ENCODE data around the gene DOHH. TPM values are rescaled to one million over a fixed set of nuclear protein-coding genes. Genes with fewer than 3 reads are reported as not detected.

DOHH gene
- total RNA-seq, 1 experiment from 2014 or later: 22.3 TPM

DNA sequence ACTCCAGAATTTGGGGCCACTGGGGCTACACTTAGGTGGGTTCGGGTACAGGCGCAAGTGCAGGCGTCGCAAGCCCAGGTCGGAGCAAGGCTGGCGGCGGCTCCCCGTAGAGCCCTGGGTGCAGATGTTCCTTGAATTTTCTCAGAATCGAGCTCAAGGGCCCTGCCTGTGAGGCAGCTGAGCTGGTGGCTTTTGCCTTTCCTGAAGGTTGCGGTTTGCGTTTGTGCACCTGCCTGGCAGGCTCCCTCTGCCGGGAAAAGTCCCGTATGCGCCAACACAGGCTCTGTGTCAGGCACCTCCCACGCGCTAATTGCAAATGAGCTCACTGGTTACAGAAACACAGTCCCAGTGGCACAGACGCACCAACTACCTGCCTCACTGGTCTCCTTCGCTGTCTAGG lies 5.9 kb downstream of the DOHH start:
- CTCF ChIA-PET: interaction anchor here (0.7 kb wide), 2 partner anchors 66 to 189 kb away, joined by 4 to 6 read pairs; no protein-coding TSS in a partner anchor
- POLR2A ChIA-PET (ENCODE audit: low non-redundant PET): interaction anchor here (0.7 kb wide), 1 partner anchor 544 kb away, joined by 5 read pairs; no protein-coding TSS in a partner anchor
- DNase-seq (ENCODE audit: low spot score): no peak

DNA sequence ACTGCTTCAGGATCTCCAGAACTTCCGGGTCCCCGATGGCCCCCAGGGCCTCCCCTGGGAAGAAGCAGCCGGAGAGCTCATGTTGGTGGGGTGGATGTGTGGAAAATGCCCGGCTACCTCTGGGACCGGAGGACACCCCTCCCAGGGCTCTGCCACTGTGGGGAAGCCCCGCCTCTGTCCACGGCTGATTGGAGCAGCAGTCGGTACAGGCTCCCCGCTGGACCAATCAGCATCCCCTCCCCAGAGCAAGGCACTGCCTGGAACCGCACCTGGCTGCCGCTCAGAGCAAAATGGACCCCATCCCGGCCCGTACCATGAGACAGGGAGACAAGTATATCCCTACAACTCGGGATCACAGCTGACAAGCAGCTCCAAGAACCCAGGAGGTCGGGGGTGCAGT lies 6.4 kb downstream of the DOHH start:
- no peak overlapping the region for H3K27ac ChIP-seq (ENCODE audit: low read depth, low read length, poor library complexity, severe bottlenecking)

More for the DNA sequence above, 5.9 kb downstream of the DOHH start:
- no peak overlapping the region for H3K4me3 ChIP-seq (ENCODE audit: low read depth, low read length, poor library complexity, severe bottlenecking)
- H3K9me3 ChIP-seq (ENCODE audit: low read depth, low read length, poor library complexity, severe bottlenecking): no peaks in the 10 kb centered on the region
- no TSS peak for BruUV-seq (replicated peaks)
- no peaks in the 10 kb centered on the region for H3K4me1 ChIP-seq (ENCODE audit: insufficient read depth, low read length, poor library complexity, severe bottlenecking)
- TF ChIP-seq, protein P1, sequence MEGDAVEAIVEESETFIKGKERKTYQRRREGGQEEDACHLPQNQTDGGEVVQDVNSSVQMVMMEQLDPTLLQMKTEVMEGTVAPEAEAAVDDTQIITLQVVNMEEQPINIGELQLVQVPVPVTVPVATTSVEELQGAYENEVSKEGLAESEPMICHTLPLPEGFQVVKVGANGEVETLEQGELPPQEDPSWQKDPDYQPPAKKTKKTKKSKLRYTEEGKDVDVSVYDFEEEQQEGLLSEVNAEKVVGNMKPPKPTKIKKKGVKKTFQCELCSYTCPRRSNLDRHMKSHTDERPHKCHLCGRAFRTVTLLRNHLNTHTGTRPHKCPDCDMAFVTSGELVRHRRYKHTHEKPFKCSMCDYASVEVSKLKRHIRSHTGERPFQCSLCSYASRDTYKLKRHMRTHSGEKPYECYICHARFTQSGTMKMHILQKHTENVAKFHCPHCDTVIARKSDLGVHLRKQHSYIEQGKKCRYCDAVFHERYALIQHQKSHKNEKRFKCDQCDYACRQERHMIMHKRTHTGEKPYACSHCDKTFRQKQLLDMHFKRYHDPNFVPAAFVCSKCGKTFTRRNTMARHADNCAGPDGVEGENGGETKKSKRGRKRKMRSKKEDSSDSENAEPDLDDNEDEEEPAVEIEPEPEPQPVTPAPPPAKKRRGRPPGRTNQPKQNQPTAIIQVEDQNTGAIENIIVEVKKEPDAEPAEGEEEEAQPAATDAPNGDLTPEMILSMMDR (conservative IDR thresholded peaks at IDR 0.05; ENCODE audit: low read depth, low read length): no peak
- TF ChIP-seq EZH2 (IDR thresholded peaks at IDR 0.05; ENCODE audit: borderline replicate concordance, low read depth, low read length, poor library complexity, severe bottlenecking): no peak
- no peaks in the 10 kb centered on the region for H3K27me3 ChIP-seq (replicated peaks; ENCODE audit: insufficient read depth, low read depth, low read length, poor library complexity)
- no peak overlapping the region for H3K27ac ChIP-seq (ENCODE audit: low read depth, low read length, poor library complexity, severe bottlenecking)
- peaks cover 32% of the 10 kb centered on the region for H3K36me3 ChIP-seq (ENCODE audit: insufficient read depth, low read length, poor library complexity, severe bottlenecking)
- intact Hi-C loops (cut with micrococcal nuclease; ENCODE audit: unreplicated experiment): no loop called here

DNA sequence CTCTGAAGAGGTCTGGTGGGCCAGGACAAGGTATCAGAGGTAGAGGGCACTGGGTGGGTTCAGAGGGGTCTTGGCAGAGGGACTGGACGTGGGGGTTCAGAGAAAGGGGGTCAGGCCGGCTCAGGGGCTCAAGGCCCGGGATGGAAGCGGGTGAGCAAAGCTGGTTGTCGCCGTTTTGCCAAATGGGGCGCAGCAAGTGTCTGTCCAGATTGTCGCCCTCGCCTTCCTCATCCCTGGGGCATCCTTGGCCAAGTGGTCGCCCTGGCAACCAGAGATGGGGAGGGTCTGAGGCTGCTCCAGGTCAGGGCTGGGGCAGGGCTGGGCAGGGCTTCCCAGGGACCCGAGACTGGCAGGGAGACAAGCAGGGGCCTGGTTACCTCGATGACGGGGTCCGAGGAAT lies 6.8 kb downstream of the DOHH start:
- intact Hi-C loops (cut with micrococcal nuclease; ENCODE audit: unreplicated experiment): no loop called here
- Histone ChIP-seq H3K9me3 (ENCODE audit: low read depth, low read length, poor library complexity, severe bottlenecking) (no peaks in the 10 kb centered on the region), H3K36me3 (ENCODE audit: insufficient read depth, low read length, poor library complexity, severe bottlenecking) (peaks cover 32% of the 10 kb centered on the region), H3K27me3 (replicated peaks; ENCODE audit: insufficient read depth, low read depth, low read length, poor library complexity) (no peaks in the 10 kb centered on the region), H3K4me3 (ENCODE audit: low read depth, low read length, poor library complexity, severe bottlenecking) (no peak overlapping the region), H3K4me1 (ENCODE audit: insufficient read depth, low read length, poor library complexity, severe bottlenecking) (no peaks in the 10 kb centered on the region), H3K27ac (ENCODE audit: low read depth, low read length, poor library complexity, severe bottlenecking) (no peak overlapping the region)
- BruUV-seq (replicated peaks): no TSS peak
- TF ChIP-seq, protein P1 (conservative IDR thresholded peaks at IDR 0.05; ENCODE audit: low read depth, low read length): no peak
- no peak for TF ChIP-seq EZH2 (IDR thresholded peaks at IDR 0.05; ENCODE audit: borderline replicate concordance, low read depth, low read length, poor library complexity, severe bottlenecking)
- POLR2A ChIA-PET (ENCODE audit: low non-redundant PET): no interaction called here
- DNase-seq (ENCODE audit: low spot score): no peak
- CTCF ChIA-PET: no interaction called here

More for the DNA sequence above, 6.4 kb downstream of the DOHH start:
- no peak overlapping the region for H3K4me3 ChIP-seq (ENCODE audit: low read depth, low read length, poor library complexity, severe bottlenecking)
- DNase-seq (ENCODE audit: low spot score): no peak
- TF ChIP-seq EZH2 (IDR thresholded peaks at IDR 0.05; ENCODE audit: borderline replicate concordance, low read depth, low read length, poor library complexity, severe bottlenecking): no peak
- TF ChIP-seq, protein P1 (conservative IDR thresholded peaks at IDR 0.05; ENCODE audit: low read depth, low read length): no peak
- H3K27me3 ChIP-seq (replicated peaks; ENCODE audit: insufficient read depth, low read depth, low read length, poor library complexity): no peaks in the 10 kb centered on the region
- no peaks in the 10 kb centered on the region for H3K9me3 ChIP-seq (ENCODE audit: low read depth, low read length, poor library complexity, severe bottlenecking)
- CTCF ChIA-PET: interaction anchor here (0.7 kb wide), 1 partner anchor 66 kb away, joined by 6 read pairs; no protein-coding TSS in a partner anchor
- peaks cover 32% of the 10 kb centered on the region for H3K36me3 ChIP-seq (ENCODE audit: insufficient read depth, low read length, poor library complexity, severe bottlenecking)
- intact Hi-C loops (cut with micrococcal nuclease; ENCODE audit: unreplicated experiment): no loop called here
- POLR2A ChIA-PET (ENCODE audit: low non-redundant PET): interaction anchor here (0.7 kb wide), 1 partner anchor 544 kb away, joined by 5 read pairs; no protein-coding TSS in a partner anchor
- H3K4me1 ChIP-seq (ENCODE audit: insufficient read depth, low read length, poor library complexity, severe bottlenecking): no peaks in the 10 kb centered on the region
- no TSS peak for BruUV-seq (replicated peaks)

All from A673 (cell line).